ENCODE results near the gene ERG28.
"Not testable (repeated sequence)": the region's sequence is repeated elsewhere in the genome, so short reads cannot be mapped to it uniquely, and the experiment has no call there.

Gene ERG28

GRCh38 chr14:75700295-75700694 lies 39.6 kb upstream of the ERG28 start:
- H3K9me3 ChIP-seq (replicated peaks; ENCODE audit: insufficient read depth, low read length) = no peaks in the 10 kb centered on the region
- H3K36me3 ChIP-seq (replicated peaks; ENCODE audit: insufficient read depth, low read length) = no peaks in the 10 kb centered on the region
- no peak for TF ChIP-seq CTCF (IDR thresholded peaks at IDR 0.05; ENCODE audit: low read length)
- no peak overlapping the region for H2AFZ ChIP-seq (ENCODE audit: low read length)
- H3K9me2 ChIP-seq (replicated peaks; ENCODE audit: insufficient read depth, low read length) = no peaks in the 10 kb centered on the region
- H3F3A ChIP-seq (ENCODE audit: insufficient read depth, low read length) = no peaks in the 10 kb centered on the region
- H3K4me2 ChIP-seq (ENCODE audit: low read depth, low read length) = no peak overlapping the region
- no peak overlapping the region for H3K27ac ChIP-seq (ENCODE audit: low read length)
- H3K4me3 ChIP-seq (ENCODE audit: low read length) = no peak overlapping the region
- H4K20me1 ChIP-seq (ENCODE audit: insufficient read depth, low read length) = no peaks in the 10 kb centered on the region
- no peaks in the 10 kb centered on the region for H3K27me3 ChIP-seq (replicated peaks; ENCODE audit: insufficient read depth, low read length)
- no peak overlapping the region for H3K9ac ChIP-seq (ENCODE audit: low read length)
- H3K4me1 ChIP-seq (ENCODE audit: low read length) = no peaks in the 10 kb centered on the region
- H3K79me2 ChIP-seq (ENCODE audit: low read length) = no peaks in the 10 kb centered on the region
- DNase-seq = no peak

- no peaks in the 10 kb centered on the region for H3K36me3 ChIP-seq (replicated peaks; ENCODE audit: insufficient read depth, low read length)
- no peak overlapping the region for H2AFZ ChIP-seq (ENCODE audit: low read length)
- H3K79me2 ChIP-seq (ENCODE audit: low read length) = no peaks in the 10 kb centered on the region
- no peak overlapping the region for H3K4me2 ChIP-seq (ENCODE audit: low read depth, low read length)
- H3K4me3 ChIP-seq (ENCODE audit: low read length) = no peak overlapping the region
- H3K9me3 ChIP-seq (replicated peaks; ENCODE audit: insufficient read depth, low read length) = no peaks in the 10 kb centered on the region
- H3K9me2 ChIP-seq (replicated peaks; ENCODE audit: insufficient read depth, low read length) = no peaks in the 10 kb centered on the region
- H3K27me3 ChIP-seq (replicated peaks; ENCODE audit: insufficient read depth, low read length) = no peaks in the 10 kb centered on the region
- H3K4me1 ChIP-seq (ENCODE audit: low read length) = no peaks in the 10 kb centered on the region
- DNase-seq = no peak
- H3K9ac ChIP-seq (ENCODE audit: low read length) = no peak overlapping the region
- no peaks in the 10 kb centered on the region for H3F3A ChIP-seq (ENCODE audit: insufficient read depth, low read length)
- no peak for TF ChIP-seq EZH2 (optimal IDR thresholded peaks at IDR 0.05; ENCODE audit: low read depth, low read length)
- no peak for TF ChIP-seq EZH2phosphoT487 (IDR thresholded peaks at IDR 0.05; ENCODE audit: low read length)
- no peak for TF ChIP-seq CTCF (IDR thresholded peaks at IDR 0.05; ENCODE audit: low read length)
- H3K27ac ChIP-seq (ENCODE audit: low read length) = no peak overlapping the region
- H4K20me1 ChIP-seq (ENCODE audit: insufficient read depth, low read length) = no peaks in the 10 kb centered on the region
Measured at GRCh38 chr14:75699331-75699730, 38.7 kb upstream of the ERG28 start.

- H2AFZ ChIP-seq (ENCODE audit: low read length) = no peak overlapping the region
- H3K9me2 ChIP-seq (replicated peaks; ENCODE audit: insufficient read depth, low read length) = no peaks in the 10 kb centered on the region
- DNase-seq = no peak
- no peak overlapping the region for H3K27ac ChIP-seq (ENCODE audit: low read length)
- no peak overlapping the region for H3K9ac ChIP-seq (ENCODE audit: low read length)
- no peaks in the 10 kb centered on the region for H3F3A ChIP-seq (ENCODE audit: insufficient read depth, low read length)
- no peaks in the 10 kb centered on the region for H3K9me3 ChIP-seq (replicated peaks; ENCODE audit: insufficient read depth, low read length)
- no peak overlapping the region for H3K4me2 ChIP-seq (ENCODE audit: low read depth, low read length)
- H3K36me3 ChIP-seq (replicated peaks; ENCODE audit: insufficient read depth, low read length) = no peaks in the 10 kb centered on the region
- H3K27me3 ChIP-seq (replicated peaks; ENCODE audit: insufficient read depth, low read length) = no peaks in the 10 kb centered on the region
- no peaks in the 10 kb centered on the region for H4K20me1 ChIP-seq (ENCODE audit: insufficient read depth, low read length)
- H3K79me2 ChIP-seq (ENCODE audit: low read length) = no peaks in the 10 kb centered on the region
- H3K4me1 ChIP-seq (ENCODE audit: low read length) = no peaks in the 10 kb centered on the region
- no peak for TF ChIP-seq EZH2 (optimal IDR thresholded peaks at IDR 0.05; ENCODE audit: low read depth, low read length)
- H3K4me3 ChIP-seq (ENCODE audit: low read length) = no peak overlapping the region
Measured at GRCh38 chr14:75697918-75698317, 37.2 kb upstream of the ERG28 start.

GRCh38 chr14:75697386-75697785 lies 36.7 kb upstream of the ERG28 start:
- Histone ChIP-seq H3K9ac (ENCODE audit: low read length) (no peak overlapping the region), H3K27me3 (replicated peaks; ENCODE audit: insufficient read depth, low read length) (no peaks in the 10 kb centered on the region), H3K9me2 (replicated peaks; ENCODE audit: insufficient read depth, low read length) (no peaks in the 10 kb centered on the region), H3K9me3 (replicated peaks; ENCODE audit: insufficient read depth, low read length) (no peaks in the 10 kb centered on the region), H4K20me1 (ENCODE audit: insufficient read depth, low read length) (no peaks in the 10 kb centered on the region), H2AFZ (ENCODE audit: low read length) (no peak overlapping the region), H3K79me2 (ENCODE audit: low read length) (no peaks in the 10 kb centered on the region), H3K4me1 (ENCODE audit: low read length) (no peaks in the 10 kb centered on the region), H3F3A (ENCODE audit: insufficient read depth, low read length) (no peaks in the 10 kb centered on the region), H3K27ac (ENCODE audit: low read length) (no peak overlapping the region), H3K4me3 (ENCODE audit: low read length) (no peak overlapping the region), H3K4me2 (ENCODE audit: low read depth, low read length) (no peak overlapping the region), H3K36me3 (replicated peaks; ENCODE audit: insufficient read depth, low read length) (no peaks in the 10 kb centered on the region)
- no peak for DNase-seq
- no peak for TF ChIP-seq EZH2 (optimal IDR thresholded peaks at IDR 0.05; ENCODE audit: low read depth, low read length)

GRCh38 chr14:75695025-75695424 lies 34.3 kb upstream of the ERG28 start:
- H3K9ac ChIP-seq (ENCODE audit: low read length); H3K9me3 ChIP-seq (replicated peaks; ENCODE audit: insufficient read depth, low read length); H3K4me2 ChIP-seq (ENCODE audit: low read depth, low read length); H3K27me3 ChIP-seq (replicated peaks; ENCODE audit: insufficient read depth, low read length); DNase-seq; H3K4me3 ChIP-seq (ENCODE audit: low read length); H3K27ac ChIP-seq (ENCODE audit: low read length); H4K20me1 ChIP-seq (ENCODE audit: insufficient read depth, low read length); H3K79me2 ChIP-seq (ENCODE audit: low read length); H2AFZ ChIP-seq (ENCODE audit: low read length); H3K4me1 ChIP-seq (ENCODE audit: low read length); H3F3A ChIP-seq (ENCODE audit: insufficient read depth, low read length); H3K9me2 ChIP-seq (replicated peaks; ENCODE audit: insufficient read depth, low read length); H3K36me3 ChIP-seq (replicated peaks; ENCODE audit: insufficient read depth, low read length): not testable (repeated sequence)
